ENCODE data around the gene SERPINB2. TPM values are rescaled to one million over a fixed set of nuclear protein-coding genes. Genes with fewer than 3 reads are reported as not detected.

Gene SERPINB2
- total RNA-seq, 2 donors from 2014 or later = not detected

DNA sequence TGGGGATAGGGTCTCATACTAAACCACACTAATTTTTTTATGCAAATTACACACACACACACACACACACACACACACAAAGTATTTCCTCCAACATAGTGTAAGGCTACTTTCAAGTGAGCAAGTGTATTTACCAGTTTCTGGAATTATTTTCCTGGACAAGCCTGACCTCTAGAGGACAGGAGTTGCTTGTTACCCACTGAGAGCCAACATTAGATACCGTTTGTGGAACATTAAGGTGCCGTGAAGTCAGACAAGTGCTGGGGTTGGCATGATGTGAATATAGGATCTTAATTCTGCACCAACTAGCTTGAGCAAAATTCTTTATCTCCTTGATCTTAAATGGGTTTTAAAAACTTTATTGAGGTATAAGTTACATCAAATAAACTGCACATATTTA, 39.3 kb upstream of the SERPINB2 start:
- Histone ChIP-seq H3K36me3 (ENCODE audit: control insufficient read depth, insufficient read depth, low read length) (no peaks in the 10 kb centered on the region), H3K9ac (ENCODE audit: extremely low read depth, low read length, poor library complexity, severe bottlenecking) (no peak overlapping the region), H3K27me3 (ENCODE audit: control insufficient read depth, insufficient read depth, low read length, poor library complexity, severe bottlenecking) (no peaks in the 10 kb centered on the region), H3K4me1 (ENCODE audit: control insufficient read depth, insufficient read depth, low read length) (no peaks in the 10 kb centered on the region), H3K4me3 (ENCODE audit: low read length) (no peak overlapping the region), H3K9me3 (ENCODE audit: control insufficient read depth, low read length) (no peaks in the 10 kb centered on the region), H3K27ac (ENCODE audit: low read depth, low read length) (no peak overlapping the region)
- TF ChIP-seq, protein P1, sequence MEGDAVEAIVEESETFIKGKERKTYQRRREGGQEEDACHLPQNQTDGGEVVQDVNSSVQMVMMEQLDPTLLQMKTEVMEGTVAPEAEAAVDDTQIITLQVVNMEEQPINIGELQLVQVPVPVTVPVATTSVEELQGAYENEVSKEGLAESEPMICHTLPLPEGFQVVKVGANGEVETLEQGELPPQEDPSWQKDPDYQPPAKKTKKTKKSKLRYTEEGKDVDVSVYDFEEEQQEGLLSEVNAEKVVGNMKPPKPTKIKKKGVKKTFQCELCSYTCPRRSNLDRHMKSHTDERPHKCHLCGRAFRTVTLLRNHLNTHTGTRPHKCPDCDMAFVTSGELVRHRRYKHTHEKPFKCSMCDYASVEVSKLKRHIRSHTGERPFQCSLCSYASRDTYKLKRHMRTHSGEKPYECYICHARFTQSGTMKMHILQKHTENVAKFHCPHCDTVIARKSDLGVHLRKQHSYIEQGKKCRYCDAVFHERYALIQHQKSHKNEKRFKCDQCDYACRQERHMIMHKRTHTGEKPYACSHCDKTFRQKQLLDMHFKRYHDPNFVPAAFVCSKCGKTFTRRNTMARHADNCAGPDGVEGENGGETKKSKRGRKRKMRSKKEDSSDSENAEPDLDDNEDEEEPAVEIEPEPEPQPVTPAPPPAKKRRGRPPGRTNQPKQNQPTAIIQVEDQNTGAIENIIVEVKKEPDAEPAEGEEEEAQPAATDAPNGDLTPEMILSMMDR (conservative IDR thresholded peaks at IDR 0.05) = peak; percentile 76
- DNase-seq = no peak
- H3K9me3 Mint-ChIP-seq = no peaks in the 10 kb centered on the region
- WGBS, 2 experiments (ENCODE audit: insufficient coverage in 1 of 2, insufficient read length in 1 of 2) = 30 to 39% methylated on average over 2 of the region's 2 CpGs
- H3K27ac Mint-ChIP-seq = no peak overlapping the region
- H3K4me1 Mint-ChIP-seq = peaks cover 6% of the 10 kb centered on the region
- H3K36me3 Mint-ChIP-seq (ENCODE audit: low read depth) = no peaks in the 10 kb centered on the region
- no peaks in the 10 kb centered on the region for H3K27me3 Mint-ChIP-seq (ENCODE audit: insufficient read depth)
- H3K4me3 Mint-ChIP-seq = no peak overlapping the region

DNA sequence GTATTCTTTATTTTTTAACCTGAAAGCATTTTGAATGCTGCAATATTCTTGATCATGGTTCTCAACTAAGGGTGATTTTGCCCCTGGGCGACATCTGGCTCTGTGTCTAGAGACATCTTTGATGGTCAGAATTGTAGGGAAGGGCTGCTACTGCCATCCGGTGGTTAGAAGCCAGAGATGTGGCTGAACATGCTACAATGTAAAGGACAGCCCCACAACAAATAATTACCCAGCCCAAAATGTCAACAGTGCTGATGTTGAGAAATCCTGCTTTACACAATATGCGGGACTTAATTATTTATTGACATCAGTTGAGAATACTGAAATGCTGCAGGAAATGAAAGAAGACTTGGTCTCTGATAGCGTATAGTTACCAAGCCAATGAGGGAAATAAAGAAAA, 37.5 kb upstream of the SERPINB2 start:
- no peak overlapping the region for H3K9ac ChIP-seq (ENCODE audit: extremely low read depth, low read length, poor library complexity, severe bottlenecking)
- WGBS, 2 experiments (ENCODE audit: insufficient coverage in 1 of 2, insufficient read length in 1 of 2) = 40 to 62% methylated on average over 1 to 4 of the region's 4 CpGs
- no peak overlapping the region for H3K4me3 ChIP-seq (ENCODE audit: low read length)
- no peaks in the 10 kb centered on the region for H3K36me3 Mint-ChIP-seq (ENCODE audit: low read depth)
- H3K9me3 Mint-ChIP-seq = no peaks in the 10 kb centered on the region
- H3K4me1 ChIP-seq (ENCODE audit: control insufficient read depth, insufficient read depth, low read length) = no peaks in the 10 kb centered on the region
- peaks cover 6% of the 10 kb centered on the region for H3K4me1 Mint-ChIP-seq
- TF ChIP-seq, protein P1 (conservative IDR thresholded peaks at IDR 0.05) = peak; percentile 79
- H3K27ac ChIP-seq (ENCODE audit: low read depth, low read length) = no peak overlapping the region
- DNase-seq = peak; percentile 78
- H3K36me3 ChIP-seq (ENCODE audit: control insufficient read depth, insufficient read depth, low read length) = no peaks in the 10 kb centered on the region
- H3K9me3 ChIP-seq (ENCODE audit: control insufficient read depth, low read length) = no peaks in the 10 kb centered on the region
- no peaks in the 10 kb centered on the region for H3K27me3 Mint-ChIP-seq (ENCODE audit: insufficient read depth)
- no peak overlapping the region for H3K27ac Mint-ChIP-seq
- H3K27me3 ChIP-seq (ENCODE audit: control insufficient read depth, insufficient read depth, low read length, poor library complexity, severe bottlenecking) = no peaks in the 10 kb centered on the region
- H3K4me3 Mint-ChIP-seq = no peak overlapping the region

DNA sequence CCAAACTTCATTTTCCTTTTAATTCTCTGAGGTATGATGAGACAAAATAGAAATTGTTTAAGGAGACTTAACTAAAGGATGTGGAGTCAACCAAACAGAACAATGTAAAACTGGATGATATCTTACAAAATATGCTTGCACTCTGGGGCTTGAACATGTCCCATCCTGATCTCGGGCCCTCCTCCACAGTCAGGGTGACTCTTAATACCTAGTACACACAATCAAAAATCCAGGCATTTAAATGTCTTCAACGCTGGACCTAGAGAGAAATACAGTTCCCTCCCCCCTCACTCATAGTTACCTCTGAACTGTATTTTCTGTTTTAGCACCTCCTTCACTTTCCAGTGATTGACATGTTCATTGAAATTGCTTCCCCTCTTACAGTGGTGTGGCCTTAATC, 36.9 kb upstream of the SERPINB2 start:
- H3K4me1 Mint-ChIP-seq = peaks cover 6% of the 10 kb centered on the region
- no peaks in the 10 kb centered on the region for H3K36me3 ChIP-seq (ENCODE audit: control insufficient read depth, insufficient read depth, low read length)
- H3K9me3 Mint-ChIP-seq = no peaks in the 10 kb centered on the region
- no peak overlapping the region for H3K27ac ChIP-seq (ENCODE audit: low read depth, low read length)
- WGBS, 2 experiments (ENCODE audit: insufficient coverage in 1 of 2, insufficient read length in 1 of 2) = 90 to 95% methylated on average over 2 of the region's 2 CpGs
- no peak overlapping the region for H3K9ac ChIP-seq (ENCODE audit: extremely low read depth, low read length, poor library complexity, severe bottlenecking)
- H3K36me3 Mint-ChIP-seq (ENCODE audit: low read depth) = no peaks in the 10 kb centered on the region
- no peak overlapping the region for H3K4me3 ChIP-seq (ENCODE audit: low read length)
- no peak overlapping the region for H3K27ac Mint-ChIP-seq
- no peak for DNase-seq
- no peaks in the 10 kb centered on the region for H3K9me3 ChIP-seq (ENCODE audit: control insufficient read depth, low read length)
- no peaks in the 10 kb centered on the region for H3K4me1 ChIP-seq (ENCODE audit: control insufficient read depth, insufficient read depth, low read length)
- H3K27me3 Mint-ChIP-seq (ENCODE audit: insufficient read depth) = no peaks in the 10 kb centered on the region
- H3K27me3 ChIP-seq (ENCODE audit: control insufficient read depth, insufficient read depth, low read length, poor library complexity, severe bottlenecking) = no peaks in the 10 kb centered on the region
- TF ChIP-seq, protein P1 (conservative IDR thresholded peaks at IDR 0.05) = no peak
- H3K4me3 Mint-ChIP-seq = no peak overlapping the region
